Measurements from ENCODE around the gene ZNF407. TPM values are rescaled to one million over a fixed set of nuclear protein-coding genes. Genes with fewer than 3 reads are reported as not detected.

ZNF407 gene
- polyA plus RNA-seq, 3 donors, result 9.1 to 10.6 (median 10.5) TPM

GRCh38 chr18:74826572-74826971, 228.9 kb downstream of the ZNF407 start:
- DNase-seq, result no peak

- no peak for DNase-seq
Measured at GRCh38 chr18:74828200-74828599, 230.5 kb downstream of the ZNF407 start.

GRCh38 chr18:74831571-74832250, 234.0 kb downstream of the ZNF407 start:
- no peak for DNase-seq

- DNase-seq, result no peak
Measured at GRCh38 chr18:74832381-74832780, 234.7 kb downstream of the ZNF407 start.

- DNase-seq, result no peak
Measured at GRCh38 chr18:74832999-74833398, 235.3 kb downstream of the ZNF407 start.

- DNase-seq, result no peak
Measured at GRCh38 chr18:74834424-74835309, 237.0 kb downstream of the ZNF407 start.

GRCh38 chr18:74836296-74837139, 238.8 kb downstream of the ZNF407 start:
- no peak for DNase-seq

GRCh38 chr18:74840492-74841167, 243.0 kb downstream of the ZNF407 start:
- no peak for DNase-seq

- DNase-seq, result no peak
Measured at GRCh38 chr18:74841248-74841647, 243.6 kb downstream of the ZNF407 start.

GRCh38 chr18:74849301-74849700, 251.6 kb downstream of the ZNF407 start:
- no peak for DNase-seq

- no peak for DNase-seq
Measured at GRCh38 chr18:74856434-74856833, 258.8 kb downstream of the ZNF407 start.

GRCh38 chr18:74856928-74857327, 259.3 kb downstream of the ZNF407 start:
- DNase-seq, result no peak

GRCh38 chr18:74857901-74858300, 260.2 kb downstream of the ZNF407 start:
- DNase-seq, result no peak

- no peak for DNase-seq
Measured at GRCh38 chr18:74861154-74861553, 263.5 kb downstream of the ZNF407 start.

GRCh38 chr18:74862094-74862493, 264.4 kb downstream of the ZNF407 start:
- no peak for DNase-seq

GRCh38 chr18:74866577-74866976, 268.9 kb downstream of the ZNF407 start:
- DNase-seq, result no peak

- DNase-seq, result no peak
Measured at GRCh38 chr18:74868461-74868860, 270.8 kb downstream of the ZNF407 start.

- DNase-seq, result no peak
Measured at GRCh38 chr18:74869904-74870863, 272.5 kb downstream of the ZNF407 start.

- DNase-seq, result no peak
Measured at GRCh38 chr18:74870950-74871349, 273.3 kb downstream of the ZNF407 start.

- no peak for DNase-seq
Measured at GRCh38 chr18:74873629-74874028, 276.0 kb downstream of the ZNF407 start.

Measured in renal pelvis (tissue), 4 donors.